ENCODE measurements around the gene FARS2.
A peak's percentile ranks its signal among the peaks of the same experiment; 100 is the strongest.

The FARS2 gene

DNA sequence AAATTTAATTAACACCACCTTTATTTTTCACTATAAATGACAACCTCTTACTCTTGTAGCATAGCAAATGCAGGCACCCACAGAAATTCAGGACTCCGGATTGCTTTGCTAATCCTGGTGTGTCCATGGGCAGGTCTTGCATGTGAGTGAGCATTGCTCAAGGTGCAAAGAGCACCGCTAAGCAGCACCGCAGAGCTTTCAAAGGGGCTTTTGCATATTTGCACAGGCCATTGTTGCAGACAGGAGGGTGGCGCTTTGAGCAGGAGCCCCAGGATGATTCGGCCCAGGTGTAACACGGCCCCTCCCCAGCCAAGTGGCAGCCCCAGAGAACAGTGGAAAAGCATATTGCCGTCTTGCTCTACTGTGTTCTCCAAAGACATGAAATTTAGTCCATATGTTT, 452.2 kb downstream of the FARS2 start:
- no peak overlapping the region for H3K4me3 ChIP-seq (ENCODE audit: low read depth, low read length)
- TF ChIP-seq CTCF (IDR thresholded peaks at IDR 0.05; ENCODE audit: borderline replicate concordance, insufficient read depth, low read depth, low read length), result no peak

DNA sequence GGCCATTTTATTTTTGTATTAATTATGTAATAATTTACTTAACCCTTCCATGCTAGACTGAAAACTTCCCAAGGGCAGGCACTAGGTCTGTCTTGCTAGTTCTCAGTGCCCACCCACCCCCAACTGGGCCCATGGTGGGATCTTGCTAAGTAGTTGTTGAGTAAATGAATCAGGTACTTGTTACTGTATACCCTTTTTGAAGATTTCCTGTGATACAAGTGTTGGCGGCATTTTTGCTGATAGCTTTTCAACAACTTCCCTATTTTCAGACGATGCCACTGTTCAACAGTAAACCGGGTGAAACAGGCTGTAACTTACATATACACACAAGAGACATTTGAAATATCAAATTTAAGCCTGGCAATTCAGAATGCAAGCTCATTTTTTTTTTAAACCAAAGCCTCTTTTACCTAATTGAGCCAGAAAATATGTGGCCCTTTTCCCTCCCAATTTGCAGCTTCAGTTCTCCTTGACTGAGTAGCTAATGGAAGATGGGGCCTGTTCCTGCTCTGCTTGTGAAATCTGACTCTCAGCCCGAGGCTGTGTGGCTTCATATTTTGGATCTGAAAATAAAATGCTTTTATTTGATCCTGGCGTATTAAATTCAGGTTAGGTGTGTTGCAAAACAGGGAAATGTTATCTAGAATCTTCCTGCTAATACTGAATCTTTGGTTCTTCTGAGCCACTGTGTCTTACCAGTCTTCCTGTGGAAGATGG, 457.1 kb downstream of the FARS2 start:
- no peak for TF ChIP-seq CTCF (IDR thresholded peaks at IDR 0.05; ENCODE audit: borderline replicate concordance, insufficient read depth, low read depth, low read length)

GRCh38 chr6:5723841-5724691, 462.8 kb downstream of the FARS2 start:
- H3K4me3 ChIP-seq (ENCODE audit: low read depth, low read length), result peak overlapping the region; percentile 48
- 0 out of 2 replicates have a peak, but pooled peaks have one; percentile 9 for TF ChIP-seq CTCF (IDR thresholded peaks at IDR 0.05; ENCODE audit: borderline replicate concordance, insufficient read depth, low read depth, low read length)

More for the DNA sequence above, 457.1 kb downstream of the FARS2 start:
- H3K4me3 ChIP-seq (ENCODE audit: low read depth, low read length), result no peak overlapping the region

DNA sequence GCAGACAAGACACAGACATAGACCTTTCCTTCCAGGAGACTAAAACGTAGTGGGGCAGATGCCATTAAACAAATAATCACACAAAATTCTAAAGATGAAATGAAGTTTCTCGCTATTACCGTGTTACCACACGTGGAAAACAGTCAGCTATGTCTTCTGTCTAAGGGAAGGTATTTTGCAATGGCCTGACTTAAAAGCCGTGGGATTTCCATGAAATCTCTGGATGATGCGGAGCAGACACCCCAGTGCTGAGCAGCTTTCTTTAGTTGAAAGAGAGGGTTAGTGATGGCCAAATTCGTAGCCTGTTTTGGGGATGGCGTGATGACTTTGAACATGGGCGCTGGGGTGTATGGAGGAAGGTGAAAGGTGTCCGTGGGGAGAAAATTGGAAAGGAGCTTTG, 463.6 kb downstream of the FARS2 start:
- no peak for TF ChIP-seq CTCF (IDR thresholded peaks at IDR 0.05; ENCODE audit: borderline replicate concordance, insufficient read depth, low read depth, low read length)

DNA sequence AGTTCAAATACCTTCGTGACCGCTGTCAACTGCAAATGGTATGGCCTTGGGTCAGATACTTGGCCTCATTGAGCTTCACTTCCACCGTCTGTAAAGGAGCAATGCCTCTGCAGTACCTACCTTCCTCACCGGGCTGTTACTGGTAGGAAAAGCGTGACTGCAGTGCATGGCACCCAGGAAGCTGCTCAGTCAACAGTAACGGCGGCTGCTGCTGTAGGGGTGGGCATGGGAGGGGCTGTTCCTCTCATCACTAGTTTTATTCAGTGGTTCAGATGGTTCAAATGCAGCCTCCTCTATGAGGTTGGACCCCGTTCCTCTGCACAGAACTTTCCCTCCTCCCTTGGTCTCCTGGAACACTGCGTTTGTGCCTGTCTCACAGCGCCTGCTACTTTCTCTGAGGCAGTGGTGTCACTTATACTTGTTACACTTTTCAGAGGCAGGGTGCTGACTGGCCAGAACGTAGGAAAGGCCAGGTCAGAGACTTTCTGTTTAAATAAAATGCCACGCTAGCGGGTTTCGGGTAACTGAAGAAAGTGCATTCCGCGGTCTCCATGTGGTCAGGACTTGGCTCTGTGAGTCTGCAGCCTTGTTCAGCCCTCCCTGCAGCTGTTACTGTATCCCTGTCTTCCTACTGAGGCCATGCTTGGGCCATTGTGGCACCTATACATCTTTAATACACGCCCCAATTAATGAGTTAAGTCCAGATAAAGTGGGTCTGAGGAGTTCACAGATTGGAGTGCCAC, 465.8 kb downstream of the FARS2 start:
- TF ChIP-seq CTCF (IDR thresholded peaks at IDR 0.05; ENCODE audit: borderline replicate concordance, insufficient read depth, low read depth, low read length), result no peak
- H3K4me3 ChIP-seq (ENCODE audit: low read depth, low read length), result no peak overlapping the region

More for the DNA sequence above, 463.6 kb downstream of the FARS2 start:
- no peak overlapping the region for H3K4me3 ChIP-seq (ENCODE audit: low read depth, low read length)

DNA sequence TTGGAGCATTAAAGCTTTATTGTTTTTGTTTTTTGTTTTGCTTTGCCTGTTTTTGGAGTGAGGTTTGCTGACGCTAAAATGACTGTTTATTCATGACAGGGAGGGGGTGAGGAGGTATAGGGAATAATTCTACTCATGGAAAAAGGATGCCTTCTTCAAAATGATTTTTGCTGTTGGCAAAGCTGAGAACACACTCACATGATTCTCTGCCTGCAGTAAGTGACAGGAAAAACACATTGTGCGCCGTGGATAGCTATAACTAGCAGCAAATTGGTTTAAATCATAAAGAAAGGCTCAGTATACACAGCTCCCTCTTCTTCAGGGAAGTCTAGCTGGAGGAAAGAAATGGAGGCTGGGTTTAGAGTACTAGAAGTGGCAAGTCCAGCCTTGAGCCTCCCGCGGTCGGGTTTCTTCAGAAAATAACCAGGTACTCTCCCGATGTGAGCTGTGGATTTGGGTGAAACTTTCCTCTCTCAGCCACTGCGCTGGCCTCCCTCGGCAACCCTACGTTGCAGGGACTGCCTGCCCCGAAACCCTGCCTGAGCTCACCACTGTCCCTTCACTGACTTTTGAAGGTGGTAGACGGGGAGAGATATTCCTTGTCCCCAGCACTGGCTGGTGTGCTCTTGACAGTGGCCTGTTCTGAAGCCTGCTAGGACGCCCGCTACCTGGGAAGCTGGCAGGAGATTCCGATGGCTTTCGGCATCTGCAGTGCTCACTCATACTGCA, 467.2 kb downstream of the FARS2 start:
- TF ChIP-seq CTCF (IDR thresholded peaks at IDR 0.05; ENCODE audit: borderline replicate concordance, insufficient read depth, low read depth, low read length), result no peak
- H3K4me3 ChIP-seq (ENCODE audit: low read depth, low read length), result no peak overlapping the region
